Karpas-422 (cell line): ENCODE results near the gene C14orf93. TPM values are rescaled to one million over a fixed set of nuclear protein-coding genes. Genes with fewer than 3 reads are reported as not detected.
A peak's percentile ranks its signal among the peaks of the same experiment; 100 is the strongest.
"Not testable (repeated sequence)": the region's sequence is repeated elsewhere in the genome, so short reads cannot be mapped to it uniquely, and the experiment has no call there.

Experiments used
- DNase-seq: peaks from one replicate; pipeline ENCODE4 v3.0.0-alpha.2; 2015
- H2AFZ ChIP-seq: fragments of 200-600 bp; sonication (generic); 2 replicates; pipeline ENCODE4 v1.6.1; 2014; ENCODE audit warnings: antibody characterized with exemption, low read length, mixed read lengths
- H3K27ac ChIP-seq: fragments of 200-600 bp; sonication (generic); 2 replicates; pipeline ENCODE4 v1.5.1; 2014; ENCODE audit warnings: mild to moderate bottlenecking, low read length, moderate library complexity
- H3K27me3 ChIP-seq: fragments of 200-600 bp; sonication (generic); 2 replicates; pipeline ENCODE4 v1.6.1; 2014; ENCODE audit warnings: low read length, mixed read lengths
- H3K36me3 ChIP-seq: fragments of 200-600 bp; sonication (generic); 2 replicates; pipeline ENCODE4 v1.6.1; 2014; ENCODE audit warnings: low read length, mixed read lengths; ENCODE audit not compliant: insufficient read depth
- H3K4me1 ChIP-seq: fragments of 200-600 bp; sonication (generic); 2 replicates; pipeline ENCODE4 v1.6.1; 2014; ENCODE audit warnings: mild to moderate bottlenecking, low read length, mixed read lengths
- H3K4me2 ChIP-seq: fragments of 200-600 bp; sonication (generic); 2 replicates; pipeline ENCODE4 v1.6.1; 2014; ENCODE audit warnings: low read length, low read depth, mild to moderate bottlenecking; ENCODE audit not compliant: poor library complexity, severe bottlenecking
- H3K4me3 ChIP-seq: fragments of 200-600 bp; sonication (generic); 2 replicates; pipeline ENCODE4 v1.5.1; 2014; ENCODE audit warnings: mild to moderate bottlenecking, antibody characterized with exemption, low read length, mixed read lengths
- H3K79me2 ChIP-seq: fragments of 200-600 bp; sonication (generic); 2 replicates; pipeline ENCODE4 v1.6.1; 2014; ENCODE audit warnings: mild to moderate bottlenecking, low read length, mixed read lengths
- H3K9ac ChIP-seq: fragments of 200-600 bp; sonication (generic); 2 replicates; pipeline ENCODE4 v1.6.0; 2014; ENCODE audit warnings: low read length
- H3K9me2 ChIP-seq: fragments of 200-600 bp; sonication (generic), shearing (Covaris generic); replicated peaks from 2 replicates; pipeline ENCODE4 v1.6.0; 2014; ENCODE audit warnings: mild to moderate bottlenecking, low read length, moderate library complexity; ENCODE audit not compliant: insufficient read depth
- H3K9me3 ChIP-seq: fragments of 300-700, 200-600 bp; sonication (generic); 2 replicates; pipeline ENCODE4 v1.6.1; 2014; ENCODE audit warnings: low read length, mixed read lengths
- H4K20me1 ChIP-seq: fragments of 200-600 bp; sonication (generic); 2 replicates; pipeline ENCODE4 v1.6.1; 2014; ENCODE audit warnings: mild to moderate bottlenecking, antibody characterized with exemption, low read length, low read depth; ENCODE audit not compliant: insufficient read depth
- total RNA-seq: library from RNA; depleted of rRNA; stranded (reverse); fragments of >200 nt; shearing (Covaris generic); gene quantifications from 2 replicates; pipeline ENCODE4 v1.2.3, GENCODE V29; 2014; ENCODE audit warnings: low replicate concordance

The C14orf93 gene
- total RNA-seq, 1 experiment from 2014 or later, result 43.2 TPM

- peak; percentile 84 for DNase-seq
- no peak overlapping the region for H3K4me2 ChIP-seq
- H3K27ac ChIP-seq, result no peak overlapping the region
- H3K4me3 ChIP-seq, result no peak overlapping the region
- no peak overlapping the region for H2AFZ ChIP-seq
- no peak overlapping the region for H3K9ac ChIP-seq
- H4K20me1 ChIP-seq, result 0 out of 2 replicates have a peak, but pooled peaks cover 3% of the 10 kb centered on the region
- peaks cover 15% of the 10 kb centered on the region for H3K4me1 ChIP-seq
- H3K79me2 ChIP-seq, result no peaks in the 10 kb centered on the region
- no peaks in the 10 kb centered on the region for H3K27me3 ChIP-seq
- H3K9me3 ChIP-seq, result no peaks in the 10 kb centered on the region
- no peaks in the 10 kb centered on the region for H3K9me2 ChIP-seq
- H3K36me3 ChIP-seq, result no peaks in the 10 kb centered on the region
These were observed 36.5 kb downstream of the C14orf93 start for GRCh38 chr14:22973217-22974032.

- 0 out of 2 replicates have a peak, but pooled peaks cover 3% of the 10 kb centered on the region for H4K20me1 ChIP-seq
- H3K9me2 ChIP-seq, result no peaks in the 10 kb centered on the region
- H3K4me1 ChIP-seq, result peaks cover 13% of the 10 kb centered on the region
- no peaks in the 10 kb centered on the region for H3K27me3 ChIP-seq
- H3K79me2 ChIP-seq, result no peaks in the 10 kb centered on the region
- H3K9ac ChIP-seq, result no peak overlapping the region
- DNase-seq, result no peak
- no peak overlapping the region for H2AFZ ChIP-seq
- H3K36me3 ChIP-seq, result no peaks in the 10 kb centered on the region
- H3K27ac ChIP-seq, result no peak overlapping the region
- no peaks in the 10 kb centered on the region for H3K9me3 ChIP-seq
- H3K4me3 ChIP-seq, result no peak overlapping the region
- no peak overlapping the region for H3K4me2 ChIP-seq
These were observed 37.5 kb downstream of the C14orf93 start for GRCh38 chr14:22972313-22972930.

DNA sequence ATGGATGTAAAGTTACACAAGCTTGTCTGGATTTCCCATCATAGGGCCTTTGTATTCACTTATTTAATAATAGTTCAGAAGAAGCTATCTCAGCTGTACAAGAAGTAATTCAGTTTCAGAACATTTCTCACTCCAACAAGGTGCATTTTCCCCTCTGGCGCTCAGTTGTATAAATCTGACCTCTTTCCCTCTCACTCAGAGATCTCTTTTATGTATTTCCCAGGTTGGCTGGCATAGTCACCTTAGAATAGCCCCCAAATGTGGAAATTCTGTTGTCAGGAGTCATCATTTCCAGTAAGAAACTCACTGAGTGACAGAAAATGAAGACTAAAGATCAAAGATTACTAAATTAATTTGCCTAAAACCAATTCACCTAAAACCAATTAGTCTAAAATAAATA is 38.8 kb downstream of the C14orf93 start:
- DNase-seq, result no peak
- H3K27ac ChIP-seq, result no peak overlapping the region
- H3K27me3 ChIP-seq, result no peaks in the 10 kb centered on the region
- no peaks in the 10 kb centered on the region for H3K9me2 ChIP-seq
- H3K79me2 ChIP-seq, result no peaks in the 10 kb centered on the region
- 0 out of 2 replicates have a peak, but pooled peaks cover 3% of the 10 kb centered on the region for H4K20me1 ChIP-seq
- H3K4me1 ChIP-seq, result peaks cover under 1% of the 10 kb centered on the region; the same call in 1 of the 2 replicates
- H3K4me3 ChIP-seq, result no peak overlapping the region
- H2AFZ ChIP-seq, result no peak overlapping the region
- no peak overlapping the region for H3K4me2 ChIP-seq
- H3K9me3 ChIP-seq, result no peaks in the 10 kb centered on the region
- H3K36me3 ChIP-seq, result no peaks in the 10 kb centered on the region
- no peak overlapping the region for H3K9ac ChIP-seq

DNA sequence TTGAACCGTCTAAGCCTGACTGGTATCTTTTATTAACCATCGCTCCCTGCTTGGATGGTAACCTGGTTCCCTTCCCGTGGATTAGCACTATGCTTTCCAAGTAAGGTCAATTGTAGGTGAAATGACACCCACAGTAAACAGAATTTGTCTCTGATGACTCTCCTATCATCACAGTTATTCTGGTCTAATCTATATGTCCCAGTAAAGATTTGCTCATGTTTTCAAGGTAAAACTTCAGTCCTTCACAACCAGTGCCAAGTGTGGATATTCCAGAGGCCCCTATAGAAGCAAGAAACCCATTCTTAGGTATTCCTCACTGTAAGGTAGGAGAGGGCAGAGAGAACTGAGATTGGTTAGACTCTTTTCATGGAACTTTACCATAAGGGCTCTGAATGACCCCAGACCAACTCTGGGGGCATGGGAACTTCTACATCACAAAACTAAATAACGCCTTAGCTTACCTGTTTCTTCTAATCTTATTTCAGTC is 43.1 kb downstream of the C14orf93 start:
- Histone ChIP-seq H3K27me3 (no peaks in the 10 kb centered on the region), H2AFZ (no peak overlapping the region), H3K9ac (no peak overlapping the region), H4K20me1 (no peaks in the 10 kb centered on the region), H3K27ac (no peak overlapping the region), H3K9me2 (no peaks in the 10 kb centered on the region), H3K4me1 (no peaks in the 10 kb centered on the region), H3K4me3 (no peak overlapping the region), H3K79me2 (no peaks in the 10 kb centered on the region), H3K4me2 (no peak overlapping the region), H3K36me3 (no peaks in the 10 kb centered on the region), H3K9me3 (no peaks in the 10 kb centered on the region)
- DNase-seq, result no peak

- H3K9ac ChIP-seq, H3K4me2 ChIP-seq, H3K79me2 ChIP-seq, H3K9me3 ChIP-seq, H3K36me3 ChIP-seq, H3K4me3 ChIP-seq, H3K27ac ChIP-seq, H3K27me3 ChIP-seq, H3K4me1 ChIP-seq, H4K20me1 ChIP-seq, H2AFZ ChIP-seq, H3K9me2 ChIP-seq, DNase-seq: not testable (repeated sequence)
These were observed 43.8 kb downstream of the C14orf93 start for GRCh38 chr14:22965916-22966782.

- no peaks in the 10 kb centered on the region for H3K27me3 ChIP-seq
- no peaks in the 10 kb centered on the region for H3K9me3 ChIP-seq
- peaks cover 6% of the 10 kb centered on the region for H3K4me1 ChIP-seq
- H3K9me2 ChIP-seq, result no peaks in the 10 kb centered on the region
- H3K79me2 ChIP-seq, result no peaks in the 10 kb centered on the region
- H3K9ac ChIP-seq, result no peak overlapping the region
- no peak overlapping the region for H2AFZ ChIP-seq
- no peaks in the 10 kb centered on the region for H4K20me1 ChIP-seq
- H3K4me2 ChIP-seq, result no peak overlapping the region
- no peak overlapping the region for H3K4me3 ChIP-seq
- H3K27ac ChIP-seq, result no peak overlapping the region
- no peak for DNase-seq
- no peaks in the 10 kb centered on the region for H3K36me3 ChIP-seq
These were observed 47.8 kb downstream of the C14orf93 start for GRCh38 chr14:22962061-22962676.

DNA sequence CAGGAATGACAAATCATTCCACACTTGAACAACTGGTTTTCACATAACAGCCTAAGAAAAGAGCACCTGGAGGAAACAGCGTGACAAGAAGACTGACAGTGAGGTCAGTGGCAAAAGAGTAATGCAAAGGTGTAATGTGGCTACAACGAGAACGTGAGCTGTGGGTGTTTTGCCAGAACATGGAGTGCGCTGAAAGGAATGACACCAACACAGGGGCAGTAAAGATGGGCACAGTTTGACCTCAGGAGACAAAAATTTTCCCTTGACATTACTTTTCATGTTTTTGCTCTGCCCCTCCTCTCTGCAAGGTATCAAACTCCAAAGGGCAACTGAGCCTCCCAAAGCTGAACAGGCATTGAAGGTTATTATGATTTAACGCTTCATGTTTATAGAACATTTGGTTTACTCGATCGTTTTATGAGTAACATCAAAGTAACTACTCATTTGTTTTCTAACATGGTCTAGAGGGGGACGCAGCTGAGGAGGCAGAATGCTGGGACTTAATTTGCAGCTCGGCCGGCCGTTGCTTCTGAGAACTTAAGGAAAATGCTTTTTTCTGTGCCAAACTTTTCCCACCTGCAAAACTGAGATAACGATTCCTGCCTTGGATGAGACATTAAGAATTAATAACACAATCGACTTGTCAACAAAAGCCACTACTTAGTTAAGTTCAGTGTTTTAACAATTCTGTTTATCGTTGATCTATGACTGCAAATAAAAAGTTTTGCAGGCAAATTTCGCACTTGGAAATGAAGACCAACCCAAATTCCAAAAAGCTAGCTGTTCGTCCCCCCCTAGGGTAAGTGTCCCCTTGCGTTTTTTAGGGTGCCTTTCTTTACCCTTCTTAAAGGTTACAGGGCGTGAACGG is 54.0 kb downstream of the C14orf93 start:
- Histone ChIP-seq H2AFZ (peak overlapping the region; percentile 74; the same call in 1 of the 2 replicates), H3K4me3 (peak overlapping the region; percentile 74), H3K27me3 (no peaks in the 10 kb centered on the region), H3K9me2 (no peaks in the 10 kb centered on the region), H3K36me3 (no peaks in the 10 kb centered on the region), H3K79me2 (peaks cover 12% of the 10 kb centered on the region; the same call in 1 of the 2 replicates), H3K4me2 (peak overlapping the region; percentile 89), H3K9me3 (no peaks in the 10 kb centered on the region), H3K27ac (peak overlapping the region; percentile 66), H3K4me1 (peaks cover 19% of the 10 kb centered on the region), H4K20me1 (no peaks in the 10 kb centered on the region), H3K9ac (peak overlapping the region; percentile 79)
- peak; percentile 58 for DNase-seq
